Astrocyte (in vitro differentiated cells and primary cell): ENCODE results near the gene CCDC91. TPM values are rescaled to one million over a fixed set of nuclear protein-coding genes. Genes with fewer than 3 reads are reported as not detected.

ENCODE experiments used
- DNase-seq: peaks from one replicate; pipeline ENCODE4 v3.0.0-alpha.2; 2010; ENCODE audit warnings: low read depth
- FAIRE-seq: peaks from 2 replicates; lab custom pipeline; 2011; peaks lifted over from hg19 to GRCh38; lab: Jason Lieb, UNC
- H2AFZ ChIP-seq: 2 replicates; pipeline ENCODE4 v1.6.0; 2012; ENCODE audit warnings: low read depth, low read length, inconsistent platforms
- H3K27ac ChIP-seq: 2 replicates; pipeline ENCODE4 v1.5.1; 2011; ENCODE audit warnings: low read depth, low read length, inconsistent platforms
- H3K27me3 ChIP-seq: 2 replicates; pipeline ENCODE4 v1.6.0; 2011; ENCODE audit warnings: low read length, inconsistent platforms; ENCODE audit not compliant: insufficient read depth
- H3K36me3 ChIP-seq: 2 replicates; pipeline ENCODE4 v1.5.1; 2011; ENCODE audit warnings: low read length, inconsistent platforms; ENCODE audit not compliant: insufficient read depth
- H3K4me1 ChIP-seq: 2 replicates; pipeline ENCODE4 v1.5.1; 2011; ENCODE audit warnings: low read length, inconsistent platforms; ENCODE audit not compliant: insufficient read depth
- H3K4me2 ChIP-seq: 2 replicates; pipeline ENCODE4 v1.6.0; 2012; ENCODE audit warnings: low read length, inconsistent platforms
- H3K4me3 ChIP-seq: 2 replicates; pipeline ENCODE4 v1.5.1; 2011; ENCODE audit warnings: low read depth, mild to moderate bottlenecking, low read length, inconsistent platforms; ENCODE audit not compliant: insufficient read depth
- H3K79me2 ChIP-seq: 2 replicates; pipeline ENCODE4 v1.6.0; 2012; ENCODE audit warnings: mild to moderate bottlenecking, low read length, inconsistent platforms; ENCODE audit not compliant: insufficient read depth
- H3K9ac ChIP-seq: 2 replicates; pipeline ENCODE4 v1.6.0; 2012; ENCODE audit warnings: mild to moderate bottlenecking, low read length, inconsistent platforms
- H3K9me3 ChIP-seq: 2 replicates; pipeline ENCODE4 v1.5.1; 2012; ENCODE audit warnings: low read depth, mild to moderate bottlenecking, low read length, inconsistent platforms; ENCODE audit not compliant: insufficient read depth
- H4K20me1 ChIP-seq: 2 replicates; pipeline ENCODE4 v1.6.0; 2012; ENCODE audit warnings: low read length, inconsistent platforms; ENCODE audit not compliant: insufficient read depth
- H3K27ac Mint-ChIP-seq: one replicate; pipeline ENCODE4 v1.8.0; 2021; ENCODE audit warnings: mild to moderate bottlenecking, mixed read lengths; ENCODE audit not compliant: unreplicated experiment
- H3K27me3 Mint-ChIP-seq: one replicate; pipeline ENCODE4 v1.8.0; 2021; ENCODE audit warnings: low read depth, mixed read lengths; ENCODE audit not compliant: unreplicated experiment
- H3K36me3 Mint-ChIP-seq: one replicate; pipeline ENCODE4 v1.8.0; 2021; ENCODE audit warnings: low read depth, mixed read lengths; ENCODE audit not compliant: unreplicated experiment
- H3K4me1 Mint-ChIP-seq: one replicate; pipeline ENCODE4 v1.8.0; 2021; ENCODE audit warnings: low read depth, mixed read lengths; ENCODE audit not compliant: unreplicated experiment
- H3K4me3 Mint-ChIP-seq: one replicate; pipeline ENCODE4 v1.8.0; 2021; ENCODE audit warnings: mild to moderate bottlenecking, moderate library complexity, mixed read lengths; ENCODE audit not compliant: unreplicated experiment
- H3K9me3 Mint-ChIP-seq: one replicate; pipeline ENCODE4 v1.8.0; 2021; ENCODE audit warnings: mild to moderate bottlenecking, mixed read lengths; ENCODE audit not compliant: unreplicated experiment
- CTCF ChIP-seq: IDR thresholded peaks from 2 replicates; pipeline ENCODE4 v1.5.1; 2011; ENCODE audit warnings: low read depth, mild to moderate bottlenecking, inconsistent platforms, low read length, moderate library complexity; ENCODE audit not compliant: insufficient read depth
- EZH2 ChIP-seq: IDR thresholded peaks from 2 replicates; pipeline ENCODE4 v1.6.1; 2012; ENCODE audit warnings: mild to moderate bottlenecking, low read length, inconsistent platforms; ENCODE audit not compliant: insufficient read depth
- total RNA-seq: library from RNA; stranded (reverse); gene quantifications from 2 replicates; pipeline ENCODE4 v1.2.1, GENCODE V29; 2021

Gene CCDC91
- total RNA-seq, 1 donor from 2014 or later: 19.3 TPM

GRCh38 chr12:28415755-28416154, 225.5 kb downstream of the CCDC91 start:
- Mint-ChIP-seq H3K36me3 (no peaks in the 10 kb centered on the region), H3K9me3 (no peaks in the 10 kb centered on the region), H3K27ac (peak overlapping the region; percentile 34), H3K27me3 (no peaks in the 10 kb centered on the region), H3K4me3 (no peak overlapping the region), H3K4me1 (peaks cover 7% of the 10 kb centered on the region)
- Histone ChIP-seq H3K36me3 (no peaks in the 10 kb centered on the region), H3K79me2 (no peaks in the 10 kb centered on the region), H3K9ac (no peak overlapping the region), H3K4me2 (peak overlapping the region; percentile 41), H3K27me3 (no peaks in the 10 kb centered on the region), H2AFZ (no peak overlapping the region), H3K27ac (peak overlapping the region; percentile 74), H3K4me3 (no peak overlapping the region), H3K9me3 (no peaks in the 10 kb centered on the region), H4K20me1 (no peaks in the 10 kb centered on the region), H3K4me1 (peaks cover 9% of the 10 kb centered on the region)
- peak; percentile 93 for FAIRE-seq
- TF ChIP-seq CTCF (no peak), EZH2 (no peak)
- DNase-seq: peak; percentile 93

- DNase-seq (no peak), FAIRE-seq (no peak)
- Histone ChIP-seq H2AFZ (no peak overlapping the region), H3K27ac (no peak overlapping the region), H3K4me3 (no peak overlapping the region), H3K36me3 (no peaks in the 10 kb centered on the region), H3K9me3 (no peaks in the 10 kb centered on the region), H3K9ac (no peak overlapping the region), H3K27me3 (no peaks in the 10 kb centered on the region), H3K4me2 (no peak overlapping the region), H4K20me1 (no peaks in the 10 kb centered on the region), H3K4me1 (peaks cover 2% of the 10 kb centered on the region), H3K79me2 (no peaks in the 10 kb centered on the region)
- no peak for TF ChIP-seq CTCF
- no peak for TF ChIP-seq EZH2
- H3K27ac Mint-ChIP-seq: no peak overlapping the region
- H3K27me3 Mint-ChIP-seq: no peaks in the 10 kb centered on the region
- peaks cover 2% of the 10 kb centered on the region for H3K9me3 Mint-ChIP-seq
- no peaks in the 10 kb centered on the region for H3K36me3 Mint-ChIP-seq
- peaks cover 10% of the 10 kb centered on the region for H3K4me1 Mint-ChIP-seq
- H3K4me3 Mint-ChIP-seq: no peak overlapping the region
These were observed 231.1 kb downstream of the CCDC91 start for GRCh38 chr12:28421374-28421773.

GRCh38 chr12:28424965-28425364, 234.7 kb downstream of the CCDC91 start:
- no peaks in the 10 kb centered on the region for H3K4me1 ChIP-seq
- no peaks in the 10 kb centered on the region for H3K79me2 ChIP-seq
- no peak overlapping the region for H3K4me2 ChIP-seq
- H3K4me3 ChIP-seq: no peak overlapping the region
- H3K9me3 ChIP-seq: no peaks in the 10 kb centered on the region
- H3K4me1 Mint-ChIP-seq: peaks cover 8% of the 10 kb centered on the region
- H2AFZ ChIP-seq: no peak overlapping the region
- no peaks in the 10 kb centered on the region for H3K27me3 Mint-ChIP-seq
- H3K9me3 Mint-ChIP-seq: peaks cover 2% of the 10 kb centered on the region
- no peak overlapping the region for H3K4me3 Mint-ChIP-seq
- H3K27ac Mint-ChIP-seq: no peak overlapping the region
- H3K27ac ChIP-seq: no peak overlapping the region
- H3K9ac ChIP-seq: no peak overlapping the region
- FAIRE-seq: no peak
- no peaks in the 10 kb centered on the region for H3K27me3 ChIP-seq
- TF ChIP-seq EZH2 (no peak), CTCF (no peak)
- H3K36me3 ChIP-seq: no peaks in the 10 kb centered on the region
- DNase-seq: peak; percentile 91
- no peaks in the 10 kb centered on the region for H4K20me1 ChIP-seq
- H3K36me3 Mint-ChIP-seq: no peaks in the 10 kb centered on the region
